ENCODE results near the gene ADSS1.
"Not testable (repeated sequence)": the region's sequence is repeated elsewhere in the genome, so short reads cannot be mapped to it uniquely, and the experiment has no call there.

Gene ADSS1

DNA sequence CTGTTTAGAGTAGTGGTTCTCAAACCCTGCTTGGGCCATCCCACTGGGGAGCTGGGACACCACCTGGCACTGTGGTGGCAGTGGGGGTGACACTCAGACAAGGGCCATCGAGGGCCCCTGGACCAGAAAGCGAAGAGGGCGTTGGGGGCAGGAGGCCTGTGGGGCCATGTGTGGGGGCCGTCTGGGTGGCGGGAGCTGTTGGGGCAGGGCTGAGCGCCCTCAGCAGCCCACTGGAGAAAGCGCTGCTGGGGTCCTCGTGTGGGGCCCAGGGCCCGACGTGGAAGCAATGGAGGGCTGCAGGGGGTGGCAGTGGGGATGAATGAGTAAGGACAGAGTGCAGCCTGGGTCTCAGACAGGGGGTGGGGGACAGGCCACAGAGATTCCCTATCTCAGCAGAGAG lies 5.9 kb upstream of the ADSS1 start:
- DNase-seq, result no peak

- no peak for DNase-seq
These were observed 5.2 kb upstream of the ADSS1 start for GRCh38 chr14:104718871-104719270.

DNA sequence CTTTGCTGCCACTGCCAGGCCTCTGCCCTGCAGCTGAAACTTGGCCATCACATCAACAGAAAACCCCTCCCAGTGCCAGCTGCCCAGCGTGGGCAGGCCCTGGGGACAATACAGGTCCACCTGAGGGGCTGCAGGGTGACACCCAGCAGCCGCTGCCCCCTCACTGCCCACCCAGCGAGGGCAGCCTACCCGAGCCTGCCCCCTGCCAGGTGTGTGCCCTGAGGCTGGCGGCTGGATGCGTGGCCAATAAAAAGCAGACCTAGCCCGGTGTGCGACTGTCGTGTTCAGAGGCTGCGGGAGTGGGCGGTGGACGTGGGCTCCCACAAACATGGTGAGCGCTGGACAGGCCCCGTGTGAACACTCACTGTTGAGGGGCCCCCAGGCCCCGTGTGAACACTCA lies 4.7 kb upstream of the ADSS1 start:
- no peak for DNase-seq

- no peak for DNase-seq
These were observed 2.3 kb upstream of the ADSS1 start for GRCh38 chr14:104721505-104722431.

GRCh38 chr14:104722938-104723650 lies 935 bp upstream of the ADSS1 start:
- DNase-seq, result no peak

GRCh38 chr14:104724407-104724980 lies 465 bp downstream of the ADSS1 start:
- no peak for DNase-seq

GRCh38 chr14:104724981-104725771 lies 1.1 kb downstream of the ADSS1 start:
- no peak for DNase-seq

GRCh38 chr14:104725772-104726548 lies 1.9 kb downstream of the ADSS1 start:
- no peak for DNase-seq

DNA sequence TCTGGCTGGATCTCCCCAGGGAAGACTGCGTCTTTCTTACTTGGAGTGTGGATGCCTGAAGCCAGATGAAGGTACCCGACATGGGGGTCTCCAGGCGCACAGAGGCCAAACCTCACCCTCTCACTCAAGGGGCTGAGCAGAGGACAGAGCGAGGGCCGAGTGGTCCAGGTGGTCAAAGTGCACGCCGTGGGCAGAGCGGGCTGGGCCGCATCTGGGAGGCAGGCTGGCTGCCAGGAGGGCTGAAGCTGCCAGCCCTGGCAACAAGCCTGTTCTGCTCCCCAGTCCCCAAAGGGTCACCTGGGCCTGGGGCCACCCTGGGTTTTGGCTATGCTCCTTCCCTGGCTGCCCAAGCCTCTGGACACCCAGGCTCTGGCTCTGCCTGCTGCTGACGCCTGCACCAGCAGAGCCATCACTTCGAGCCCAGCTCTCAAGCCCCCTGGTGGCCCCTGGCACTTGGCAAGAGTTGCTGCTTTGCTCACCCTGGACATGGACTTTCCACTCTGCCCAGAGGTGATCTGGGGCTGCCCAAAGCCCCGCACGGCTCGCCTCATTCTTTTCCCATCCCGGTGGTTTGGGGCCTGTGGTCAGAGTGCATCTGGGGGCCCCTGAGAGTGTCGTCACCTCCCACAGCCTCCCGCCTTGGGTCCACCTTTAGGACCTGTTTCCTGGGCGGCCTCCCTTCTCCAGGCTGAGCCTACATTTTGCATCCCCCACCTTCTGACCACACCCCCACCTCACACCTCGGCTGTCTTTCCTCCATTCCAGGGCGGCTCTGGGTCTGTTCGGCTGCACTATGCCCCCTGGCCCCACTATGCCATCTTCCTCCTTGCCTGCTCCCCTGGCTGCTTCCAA lies 2.8 kb downstream of the ADSS1 start:
- DNase-seq, result no peak

DNA sequence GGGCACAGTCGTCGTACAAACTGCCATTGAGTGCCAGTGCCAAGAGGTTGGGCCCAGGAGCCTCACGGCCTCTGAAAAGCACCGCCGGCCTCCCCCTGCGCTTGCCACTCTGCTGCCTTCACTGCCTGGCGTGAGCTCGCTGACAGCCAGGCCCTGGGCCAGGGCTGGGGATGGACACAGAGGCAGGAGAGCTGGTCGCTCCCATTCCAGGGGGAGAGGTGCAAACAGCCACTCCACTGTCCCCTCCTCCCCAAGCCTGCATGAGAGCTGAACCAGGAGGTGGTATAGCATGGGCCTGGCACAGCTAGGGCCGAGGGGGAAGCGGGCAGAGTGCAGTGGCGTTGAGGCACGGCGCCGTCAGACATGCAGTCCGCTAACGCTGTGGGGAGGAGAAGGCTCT lies 4.6 kb downstream of the ADSS1 start:
- no peak for DNase-seq

DNA sequence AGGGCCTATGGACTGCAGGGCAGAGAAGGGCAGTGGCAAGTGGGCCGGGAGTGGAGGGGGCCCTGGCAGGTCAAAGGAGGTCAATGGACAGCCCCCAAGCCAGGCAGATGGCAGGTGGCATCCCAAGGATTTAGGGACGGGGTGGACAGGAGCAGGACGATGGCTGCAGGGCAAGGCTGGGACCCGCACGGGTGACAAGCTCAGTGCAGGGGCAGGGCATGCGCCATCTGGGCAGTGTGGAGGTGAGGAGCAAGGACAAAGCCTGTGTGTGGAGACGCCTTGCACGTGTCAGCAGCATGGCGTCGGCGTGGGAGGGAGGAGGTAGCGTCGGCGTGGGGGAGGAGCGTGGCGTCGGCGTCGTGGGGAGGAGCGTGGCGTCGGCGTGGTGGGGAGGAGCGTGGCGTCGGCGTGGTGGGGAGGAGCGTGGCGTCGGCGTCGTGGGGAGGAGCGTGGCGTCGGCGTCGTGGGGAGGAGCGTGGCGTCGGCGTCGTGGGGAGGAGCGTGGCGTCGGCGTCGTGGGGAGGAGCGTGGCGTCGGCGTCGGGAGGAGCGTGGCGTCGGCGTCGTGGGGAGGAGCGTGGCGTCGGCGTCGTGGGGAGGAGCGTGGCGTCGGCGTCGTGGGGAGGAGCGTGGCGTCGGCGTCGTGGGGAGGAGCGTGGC lies 5.3 kb downstream of the ADSS1 start:
- DNase-seq, result not testable (repeated sequence)

DNA sequence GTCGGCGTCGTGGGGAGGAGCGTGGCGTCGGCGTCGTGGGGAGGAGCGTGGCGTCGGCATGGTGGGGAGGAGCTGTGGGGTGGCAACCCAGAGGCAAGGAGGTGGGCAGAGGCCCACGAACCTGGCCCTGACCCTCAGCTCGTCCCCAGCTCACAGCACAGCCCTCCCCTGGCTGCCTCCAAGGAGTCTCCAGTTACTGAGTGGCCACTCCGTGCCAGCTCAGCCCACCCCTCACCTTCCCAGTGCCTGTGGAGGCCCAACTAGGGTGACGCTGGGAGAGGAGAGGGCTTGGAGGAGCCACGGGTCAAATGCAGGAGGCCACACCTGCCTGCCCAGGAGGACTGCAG lies 5.8 kb downstream of the ADSS1 start:
- no peak for DNase-seq

DNA sequence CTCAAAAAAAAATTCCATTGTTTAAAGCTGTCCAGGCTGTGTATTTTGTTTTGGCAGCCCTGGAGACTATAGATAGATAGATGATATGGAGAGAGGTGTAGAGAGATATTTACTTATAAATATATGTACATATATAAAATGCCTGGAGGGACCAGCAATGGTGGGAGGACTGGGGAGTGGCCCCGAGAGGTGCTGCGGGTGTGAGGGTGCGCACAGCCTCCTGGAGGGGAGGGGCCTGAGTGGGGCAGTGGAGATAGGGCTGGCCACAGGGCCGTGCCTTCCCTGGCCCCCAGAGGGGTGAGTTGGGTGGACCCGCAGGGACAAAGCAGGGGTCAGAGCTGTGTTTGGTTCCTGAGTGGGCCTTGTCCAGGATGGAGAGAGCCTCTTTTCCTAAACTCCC lies 6.5 kb downstream of the ADSS1 start:
- no peak for DNase-seq

- DNase-seq, result no peak
These were observed 7.6 kb downstream of the ADSS1 start for GRCh38 chr14:104731320-104732294.

- DNase-seq, result no peak
These were observed 8.4 kb downstream of the ADSS1 start for GRCh38 chr14:104732355-104732804.

- DNase-seq, result no peak
These were observed 9.1 kb downstream of the ADSS1 start for GRCh38 chr14:104732931-104733681.

DNA sequence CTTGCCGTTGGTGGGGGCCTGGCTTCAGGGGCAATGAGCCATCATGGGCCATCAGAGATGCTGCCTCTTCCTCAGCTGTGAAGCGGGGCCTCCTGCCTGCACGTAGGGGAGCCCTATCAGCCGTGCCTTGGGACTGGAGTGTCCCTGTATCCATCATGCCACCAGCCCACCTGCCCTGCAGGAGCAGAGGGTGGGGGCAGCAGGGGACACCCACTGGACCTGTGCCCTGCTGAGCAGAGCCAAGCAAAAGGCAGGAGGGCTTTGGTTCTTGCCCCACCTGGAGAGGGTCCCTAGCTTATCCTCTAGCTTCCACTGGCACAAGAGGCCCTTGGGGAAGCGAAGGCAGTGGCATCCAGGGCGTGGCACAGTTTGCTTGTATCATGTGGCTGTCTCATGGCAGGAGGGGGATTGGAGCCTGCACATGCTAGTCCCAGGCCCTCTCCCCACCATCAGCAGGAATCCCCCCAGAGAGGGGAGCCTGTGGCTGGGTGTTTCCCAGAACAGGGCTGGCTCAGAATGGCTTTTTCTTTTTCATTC lies 10.1 kb downstream of the ADSS1 start:
- DNase-seq, result no peak

DNA sequence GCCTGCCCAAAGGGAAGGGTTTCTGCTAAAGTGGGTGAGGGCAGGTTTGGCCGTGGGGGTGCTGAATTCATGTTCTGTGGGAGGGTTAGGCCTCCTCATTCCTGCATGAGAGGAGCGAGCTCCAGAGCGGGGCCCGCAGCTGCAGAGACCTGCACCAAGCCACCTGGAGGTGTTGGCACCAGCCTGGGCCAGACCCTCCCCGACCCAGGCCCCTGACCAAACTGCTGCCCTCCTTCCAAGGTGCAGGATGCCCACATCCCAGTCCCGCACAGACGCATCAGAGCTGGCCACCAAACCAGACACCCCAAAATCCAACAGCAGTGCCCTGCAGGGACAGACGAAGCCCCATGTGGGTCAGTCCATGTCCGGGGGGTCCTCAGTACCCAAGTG lies 10.6 kb downstream of the ADSS1 start:
- DNase-seq, result no peak
